GM12891 (cell line): ENCODE data around the gene PLGRKT.
A peak's percentile ranks its signal among the peaks of the same experiment; 100 is the strongest.
"Not testable (repeated sequence)": the region's sequence is repeated elsewhere in the genome, so short reads cannot be mapped to it uniquely, and the experiment has no call there.

Source experiments
- DNase-seq: peaks from one replicate; pipeline ENCODE4 v3.0.0; 2011; ENCODE audit warnings: low spot score; ENCODE audit not compliant: insufficient read length
- FAIRE-seq: peaks from 2 replicates; lab custom pipeline; 2011; peaks lifted over from hg19 to GRCh38; lab: Jason Lieb, UNC
- PAX5 ChIP-seq: IDR thresholded peaks from 2 replicates; pipeline ENCODE4 v1.6.1; 2011; ENCODE audit warnings: low read length, moderate library complexity, mild to moderate bottlenecking; ENCODE audit not compliant: insufficient read depth, severe bottlenecking
- POLR2A ChIP-seq: IDR thresholded peaks from 2 replicates; pipeline ENCODE4 v1.6.1; 2011; ENCODE audit warnings: low read depth, low read length, control low read depth
- POLR2AphosphoS5 ChIP-seq: IDR thresholded peaks from 2 replicates; pipeline ENCODE4 v1.6.1; 2011; ENCODE audit warnings: low read depth, low read length, control low read depth
- POU2F2 ChIP-seq: IDR thresholded peaks from 2 replicates; pipeline ENCODE4 v1.6.1; 2011; ENCODE audit warnings: low read depth, mild to moderate bottlenecking, control low read depth, low read length, moderate library complexity
- SPI1 ChIP-seq: IDR thresholded peaks from 2 replicates; pipeline ENCODE4 v1.6.1; 2011; ENCODE audit warnings: low read depth, low read length, control low read depth
- TAF1 ChIP-seq: IDR thresholded peaks from 2 replicates; pipeline ENCODE4 v1.6.1; 2011; ENCODE audit warnings: low read depth, low read length, control low read depth

PLGRKT gene

DNA sequence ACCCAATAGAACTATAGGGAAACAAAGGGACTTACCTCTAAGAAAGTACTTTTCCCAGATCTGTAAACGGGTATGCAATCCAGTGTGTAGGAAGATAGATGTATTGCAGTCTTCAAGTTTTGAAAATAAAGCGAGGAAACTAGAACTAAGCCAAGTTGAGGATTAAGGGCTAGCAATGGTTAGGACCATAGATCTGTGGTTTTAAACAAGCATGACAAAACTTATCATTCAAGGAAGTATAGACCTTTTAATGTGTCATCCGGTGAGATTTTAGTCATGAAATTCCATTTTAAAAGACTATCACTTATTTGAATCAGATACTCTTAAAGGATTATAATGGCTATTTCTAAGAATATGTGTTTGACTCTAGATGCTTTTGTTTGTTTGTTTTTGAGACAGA lies 33.1 kb upstream of the PLGRKT start:
- no peak for DNase-seq
- TF ChIP-seq PAX5 (no peak), POU2F2 (no peak), POLR2AphosphoS5 (no peak), POLR2A (no peak), TAF1 (no peak), SPI1 (no peak)
- FAIRE-seq = no peak

DNA sequence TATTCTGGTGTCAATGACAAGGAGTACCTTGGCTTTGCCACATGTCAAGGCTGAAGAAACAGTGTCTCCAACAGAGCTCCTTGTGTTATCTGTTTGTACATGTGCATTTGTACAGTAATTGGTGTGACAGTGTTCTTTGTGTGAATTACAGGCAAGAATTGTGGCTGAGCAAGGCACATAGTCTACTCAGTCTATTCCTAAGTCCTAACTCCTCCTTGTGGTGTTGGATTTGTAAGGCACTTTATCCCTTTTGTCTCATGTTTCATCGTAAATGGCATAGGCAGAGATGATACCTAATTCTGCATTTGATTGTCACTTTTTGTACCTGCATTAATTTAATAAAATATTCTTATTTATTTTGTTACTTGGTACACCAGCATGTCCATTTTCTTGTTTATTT lies 32.4 kb upstream of the PLGRKT start:
- TF ChIP-seq PAX5 (no peak), POLR2A (peak; percentile 44; the same call in 1 of the 2 replicates)
- FAIRE-seq = peak; percentile 75
- no peak for DNase-seq

DNA sequence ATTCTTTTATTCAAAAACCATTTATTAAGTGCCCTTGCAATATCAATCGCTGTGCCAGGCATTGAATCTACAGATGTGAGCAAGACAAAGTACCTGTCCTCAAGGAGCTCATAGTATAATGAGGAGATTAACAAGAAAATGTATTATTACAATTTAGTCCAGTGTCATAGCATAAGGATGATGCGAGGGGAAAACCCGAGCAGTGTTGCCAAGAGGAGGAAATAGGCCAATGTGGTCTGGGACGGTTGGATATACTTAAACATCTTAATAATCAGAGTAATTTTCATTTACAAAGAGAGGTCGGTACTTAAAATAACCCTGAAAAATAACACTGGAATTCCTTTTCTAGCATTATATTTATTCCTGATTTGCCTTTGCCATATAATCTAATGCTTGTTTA lies 31.1 kb upstream of the PLGRKT start:
- TF ChIP-seq POLR2A (no peak), PAX5 (no peak), POU2F2 (no peak), POLR2AphosphoS5 (no peak), TAF1 (no peak), SPI1 (no peak)
- DNase-seq = no peak
- no peak for FAIRE-seq

DNA sequence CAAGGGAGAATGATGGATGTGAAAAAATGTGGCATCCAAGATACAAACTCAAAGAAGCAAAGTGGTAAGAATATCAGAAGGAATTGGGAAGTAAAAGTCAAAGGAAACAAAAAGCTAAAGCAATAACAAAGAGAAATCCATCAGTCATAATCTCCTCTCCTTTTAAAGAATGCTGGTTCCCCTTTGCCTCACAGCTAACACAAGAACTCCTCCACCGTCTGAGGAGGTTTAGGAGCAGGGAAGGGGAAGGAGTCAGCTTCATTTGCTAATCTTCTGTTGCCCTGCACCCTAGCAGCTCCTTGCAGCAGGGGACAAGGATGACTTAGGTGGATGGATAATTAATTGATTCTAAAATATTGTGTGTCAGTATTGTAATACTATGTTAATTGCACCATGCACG lies 29.0 kb upstream of the PLGRKT start:
- FAIRE-seq = no peak

DNA sequence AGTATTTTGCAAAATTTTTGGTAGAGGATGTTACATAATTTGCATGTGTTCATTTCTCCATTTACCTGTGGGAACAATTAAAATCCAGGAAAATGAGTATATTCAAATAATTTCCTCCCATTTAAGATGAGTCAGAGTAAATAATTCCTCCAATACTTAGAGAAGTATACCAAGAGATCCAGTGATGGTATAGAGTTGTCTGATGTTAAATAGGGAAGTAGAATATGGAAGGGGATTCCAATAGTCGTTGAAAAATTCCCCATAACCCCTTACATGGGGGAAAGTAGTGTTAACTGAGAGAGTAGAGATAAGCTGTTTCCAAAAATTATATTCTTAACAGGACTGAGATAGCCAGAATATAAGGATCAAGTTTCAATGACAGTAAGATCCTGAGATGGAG lies 28.3 kb upstream of the PLGRKT start:
- TF ChIP-seq PAX5 (no peak), POU2F2 (no peak), POLR2AphosphoS5 (no peak)
- peak; percentile 20 for FAIRE-seq
- no peak for DNase-seq

More for the DNA sequence above, 29.0 kb upstream of the PLGRKT start:
- TF ChIP-seq POLR2A (no peak), TAF1 (no peak), POU2F2 (no peak), SPI1 (no peak), POLR2AphosphoS5 (no peak), PAX5 (no peak)
- DNase-seq = no peak

DNA sequence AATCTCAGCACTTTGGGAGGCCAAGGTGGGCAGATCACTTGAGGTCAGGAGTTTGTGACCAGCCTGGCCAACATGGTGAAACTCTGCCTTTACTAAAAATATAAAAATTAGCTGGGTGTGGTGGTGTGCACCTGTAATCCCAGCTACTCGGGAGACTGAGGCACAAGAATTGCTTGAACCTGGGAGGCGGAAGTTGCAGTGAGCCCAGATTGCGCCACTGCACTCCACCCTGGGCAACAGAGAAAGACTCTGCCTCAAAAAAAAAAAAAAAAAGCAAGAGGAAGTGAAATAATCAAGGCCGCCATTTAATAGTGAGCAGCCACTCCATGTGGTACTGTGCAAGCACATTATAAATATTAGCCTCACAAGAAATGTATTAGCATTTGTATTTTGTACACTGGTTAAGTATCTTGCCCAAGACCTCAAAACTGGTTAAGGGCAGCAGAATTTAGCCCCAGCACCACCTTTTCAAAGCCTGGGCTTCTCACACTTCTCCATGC lies 27.2 kb upstream of the PLGRKT start:
- FAIRE-seq, DNase-seq: not testable (repeated sequence)
- TF ChIP-seq POLR2A (0 out of 2 replicates have a peak, but pooled peaks have one; percentile 4), SPI1 (peak; percentile 66; the same call in 1 of the 2 replicates)

DNA sequence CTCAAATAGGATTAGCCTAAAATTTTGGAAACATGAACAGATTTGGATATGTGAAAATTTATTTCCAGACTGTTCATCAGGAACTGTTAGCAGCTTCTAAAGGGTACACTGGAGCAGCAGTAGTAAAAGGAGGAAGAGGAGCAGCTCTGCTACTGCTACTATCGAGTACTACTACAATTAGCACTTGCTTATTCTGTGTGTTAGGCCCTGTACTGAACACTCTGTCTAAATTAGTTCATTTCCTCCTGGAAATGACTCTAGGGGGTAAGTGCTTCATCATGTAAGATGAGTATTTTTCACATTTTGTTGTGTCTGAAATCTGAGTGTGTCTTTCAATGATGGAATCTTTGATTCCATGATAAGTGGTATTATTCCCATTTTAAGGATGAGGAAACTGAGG lies 22.4 kb upstream of the PLGRKT start:
- FAIRE-seq = peak; percentile 75
- no peak for TF ChIP-seq POLR2AphosphoS5
- no peak for TF ChIP-seq POU2F2
- TF ChIP-seq SPI1 = no peak
- no peak for TF ChIP-seq TAF1
- no peak for TF ChIP-seq POLR2A
- TF ChIP-seq PAX5 = no peak

DNA sequence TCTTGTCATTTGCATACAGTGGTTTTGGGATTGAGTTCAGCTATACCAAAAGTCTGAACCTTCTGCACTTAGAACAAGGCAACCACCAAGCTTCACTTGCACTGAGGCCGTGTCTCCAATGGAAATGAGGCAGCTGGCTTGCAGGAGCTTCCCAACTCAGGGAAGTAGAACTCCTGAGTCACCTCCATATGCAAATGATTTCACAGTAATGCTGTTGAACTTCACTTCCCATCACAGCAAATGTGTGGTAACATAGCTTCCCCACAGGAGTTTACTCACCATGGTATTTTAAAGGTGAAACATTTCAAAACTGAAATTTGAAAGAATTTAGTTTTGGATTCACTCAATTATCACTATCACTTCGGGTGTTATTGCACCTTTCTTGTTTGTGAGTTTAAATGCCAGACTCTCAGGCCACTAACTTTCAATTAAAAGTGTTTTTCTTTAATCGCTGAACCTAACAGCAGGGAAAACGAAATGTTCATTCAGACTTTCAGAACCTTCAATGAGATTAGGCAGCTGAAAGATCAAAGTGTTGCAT lies 21.6 kb upstream of the PLGRKT start:
- no peak for TF ChIP-seq POLR2A
- TF ChIP-seq PAX5 = no peak
- TF ChIP-seq POLR2AphosphoS5 = 0 out of 2 replicates have a peak, but pooled peaks have one; percentile 14
- TF ChIP-seq SPI1 = peak; percentile 75
- TF ChIP-seq POU2F2 = peak; percentile 98
- FAIRE-seq (peak; percentile 92), DNase-seq (no peak)

More for the DNA sequence above, 22.4 kb upstream of the PLGRKT start:
- DNase-seq = no peak

DNA sequence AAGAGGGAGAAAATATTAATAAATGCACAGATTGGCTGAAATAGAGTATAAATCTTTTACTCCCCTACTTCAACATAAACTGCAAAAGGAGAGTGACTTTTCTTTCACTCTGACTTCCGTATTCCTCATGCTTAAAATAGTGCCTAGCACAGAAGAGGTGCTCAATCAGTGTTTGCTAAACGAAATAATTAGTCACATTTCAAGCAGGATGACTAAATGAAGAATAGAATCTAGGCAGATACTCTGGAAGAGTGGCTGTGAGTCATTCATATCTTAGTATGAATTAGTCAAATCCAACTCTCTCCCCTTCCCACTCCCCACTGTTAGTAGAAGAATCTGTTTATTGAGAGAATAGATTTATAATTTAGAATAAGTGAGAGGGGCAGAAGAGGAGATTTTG lies 17.5 kb upstream of the PLGRKT start:
- DNase-seq = no peak
- FAIRE-seq = peak; percentile 82

DNA sequence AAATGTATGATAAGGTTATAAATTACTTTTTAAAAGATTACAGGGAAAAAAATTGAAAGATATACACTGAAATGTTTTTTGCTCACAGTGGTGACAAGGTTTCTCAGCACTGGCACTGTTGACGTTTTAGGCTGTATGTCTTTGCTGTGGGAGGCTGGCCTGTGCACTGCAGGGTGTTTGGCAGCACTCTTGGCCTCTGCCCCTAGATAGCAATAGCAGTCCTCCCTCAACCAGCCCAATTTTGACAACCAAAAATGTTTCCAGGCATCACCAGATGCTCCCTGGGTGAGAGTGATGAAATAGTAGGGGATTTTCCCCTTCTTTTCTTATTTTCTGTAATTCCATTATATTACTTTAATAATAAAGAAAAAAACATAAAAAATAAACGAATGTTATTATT lies 15.9 kb upstream of the PLGRKT start:
- FAIRE-seq = peak; percentile 87
- TF ChIP-seq TAF1 = no peak
- no peak for TF ChIP-seq POLR2A
- TF ChIP-seq POU2F2 = no peak
- no peak for TF ChIP-seq PAX5
- no peak for TF ChIP-seq POLR2AphosphoS5
- no peak for TF ChIP-seq SPI1
- no peak for DNase-seq

More for the DNA sequence above, 17.5 kb upstream of the PLGRKT start:
- no peak for TF ChIP-seq POLR2AphosphoS5
- no peak for TF ChIP-seq TAF1
- TF ChIP-seq POU2F2 = no peak
- no peak for TF ChIP-seq POLR2A
- peak; percentile 77 for TF ChIP-seq SPI1
- TF ChIP-seq PAX5 = no peak
